Thyroid gland (tissue), 4 donors: Measurements from ENCODE around the gene IL36A.

Experiments
- POLR2A ChIP-seq, 2 donors: fragments of 450-650 bp; IDR thresholded peaks; one replicate each; pipeline ENCODE4 v1.6.1; 2017; ENCODE audit warnings: antibody characterized with exemption in 2 of 2, mild to moderate bottlenecking in 2 of 2, moderate library complexity in 1 of 2
- TF ChIP-seq, protein P1 (sequence below), 6 experiments: fragments of 200-600 bp in 3 of 6; fragments of 450-650 bp in 3 of 6; sonication (generic) in 3 of 6; IDR thresholded peaks; one replicate each; pipeline ENCODE4 v1.5.1; 2016 to 2019; ENCODE audit warnings: antibody characterized with exemption in 6 of 6, mild to moderate bottlenecking in 2 of 6, inconsistent platforms in 1 of 6, moderate library complexity in 1 of 6

DNA sequence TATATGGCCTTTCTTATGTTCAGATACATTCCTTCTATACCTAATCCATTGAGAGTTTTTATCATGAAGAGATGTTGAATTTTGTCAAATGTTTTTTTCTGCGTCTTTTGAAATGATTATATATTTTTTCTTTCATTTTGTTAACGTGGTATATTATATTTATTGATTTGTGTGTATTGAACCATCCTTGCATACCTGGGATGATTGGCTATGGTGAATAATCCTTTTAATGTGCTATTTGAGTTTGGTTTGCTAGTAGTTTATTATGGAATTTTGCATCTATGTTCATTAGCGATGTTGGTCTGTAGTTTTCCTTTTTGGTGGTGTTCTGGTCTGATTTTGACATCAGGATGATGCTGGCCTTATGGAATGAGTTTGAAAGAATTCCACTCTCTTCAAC lies 15.6 kb upstream of the IL36A start:
- TF ChIP-seq, protein P1, sequence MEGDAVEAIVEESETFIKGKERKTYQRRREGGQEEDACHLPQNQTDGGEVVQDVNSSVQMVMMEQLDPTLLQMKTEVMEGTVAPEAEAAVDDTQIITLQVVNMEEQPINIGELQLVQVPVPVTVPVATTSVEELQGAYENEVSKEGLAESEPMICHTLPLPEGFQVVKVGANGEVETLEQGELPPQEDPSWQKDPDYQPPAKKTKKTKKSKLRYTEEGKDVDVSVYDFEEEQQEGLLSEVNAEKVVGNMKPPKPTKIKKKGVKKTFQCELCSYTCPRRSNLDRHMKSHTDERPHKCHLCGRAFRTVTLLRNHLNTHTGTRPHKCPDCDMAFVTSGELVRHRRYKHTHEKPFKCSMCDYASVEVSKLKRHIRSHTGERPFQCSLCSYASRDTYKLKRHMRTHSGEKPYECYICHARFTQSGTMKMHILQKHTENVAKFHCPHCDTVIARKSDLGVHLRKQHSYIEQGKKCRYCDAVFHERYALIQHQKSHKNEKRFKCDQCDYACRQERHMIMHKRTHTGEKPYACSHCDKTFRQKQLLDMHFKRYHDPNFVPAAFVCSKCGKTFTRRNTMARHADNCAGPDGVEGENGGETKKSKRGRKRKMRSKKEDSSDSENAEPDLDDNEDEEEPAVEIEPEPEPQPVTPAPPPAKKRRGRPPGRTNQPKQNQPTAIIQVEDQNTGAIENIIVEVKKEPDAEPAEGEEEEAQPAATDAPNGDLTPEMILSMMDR (IDR thresholded peaks at IDR 0.05) = no peak
- TF ChIP-seq POLR2A (IDR thresholded peaks at IDR 0.05) = no peak
